GM12878 (cell line): ENCODE data around the gene TUBGCP2. TPM values are rescaled to one million over a fixed set of nuclear protein-coding genes. Genes with fewer than 3 reads are reported as not detected.
A peak's percentile ranks its signal among the peaks of the same experiment; 100 is the strongest.

Experiments
- ATF3 ChIP-seq: IDR thresholded peaks from 2 replicates; pipeline ENCODE4 v1.6.1; 2011; ENCODE audit warnings: low read depth, mild to moderate bottlenecking, low read length, moderate library complexity, borderline replicate concordance; ENCODE audit errors: extremely low read depth
- CEBPB ChIP-seq, 2 experiments: fragments of 150-350 bp in 1 of 2; IDR thresholded peaks; 2 replicates each; pipeline ENCODE4 v1.6.1; 2012 to 2014; ENCODE audit warnings: low read depth in 2 of 2, low read length in 2 of 2, borderline replicate concordance in 1 of 2, inconsistent platforms in 1 of 2
- CTCF ChIP-seq, 3 experiments: IDR thresholded peaks in 2 of 3; conservative IDR thresholded peaks in 1 of 3; 2 replicates each; pipeline ENCODE4 v1.5.1; 2011; ENCODE audit warnings: low read depth in 3 of 3, low read length in 3 of 3, mild to moderate bottlenecking in 3 of 3, control low read depth in 2 of 3, moderate library complexity in 2 of 3, inconsistent platforms in 1 of 3, mixed read lengths in 1 of 3; ENCODE audit not compliant: control insufficient read depth in 2 of 3, insufficient read depth in 1 of 3; ENCODE audit errors: extremely low read depth in 1 of 3
- E2F8 ChIP-seq: fragments of 450-650 bp; IDR thresholded peaks from 2 replicates; pipeline ENCODE4 v1.6.1; 2018; ENCODE audit warnings: mild to moderate bottlenecking, low read depth, moderate library complexity; ENCODE audit not compliant: partially characterized antibody
- ETV6 ChIP-seq, 2 experiments: fragments of 450-650 bp in 1 of 2; IDR thresholded peaks in 1 of 2; conservative IDR thresholded peaks in 1 of 2; 2 replicates each; pipeline ENCODE4 v1.6.1; 2014; ENCODE audit warnings: antibody characterized with exemption in 1 of 2, borderline replicate concordance in 1 of 2, low read depth in 1 of 2, mild to moderate bottlenecking in 1 of 2, moderate library complexity in 1 of 2
- FOS ChIP-seq: IDR thresholded peaks from 3 replicates; pipeline ENCODE4 v1.6.1; 2011; ENCODE audit warnings: borderline replicate concordance; ENCODE audit not compliant: insufficient read length; ENCODE audit errors: extremely low read depth
- GATAD2B ChIP-seq: fragments of 450-650 bp; conservative IDR thresholded peaks from 2 replicates; pipeline ENCODE4 v1.6.1; 2017; ENCODE audit warnings: low read depth, mild to moderate bottlenecking, moderate library complexity
- IKZF1 ChIP-seq: fragments of 450-650 bp; conservative IDR thresholded peaks from 2 replicates; pipeline ENCODE4 v1.6.1; 2017; ENCODE audit warnings: antibody characterized with exemption, mild to moderate bottlenecking
- IKZF2 ChIP-seq, 2 experiments: fragments of 450-650 bp; IDR thresholded peaks; 2 replicates each; pipeline ENCODE4 v1.6.1; 2017; ENCODE audit warnings: mild to moderate bottlenecking in 2 of 2, moderate library complexity in 2 of 2
- MEF2A ChIP-seq: IDR thresholded peaks from 2 replicates; pipeline ENCODE4 v1.6.1; 2011; ENCODE audit warnings: low read depth, mild to moderate bottlenecking, low read length, moderate library complexity; ENCODE audit not compliant: insufficient read depth
- MEF2B ChIP-seq: fragments of 450-650 bp; IDR thresholded peaks from 2 replicates; pipeline ENCODE4 v1.6.1; 2018; ENCODE audit warnings: mild to moderate bottlenecking, moderate library complexity; ENCODE audit not compliant: partially characterized antibody, poor library complexity, severe bottlenecking
- MTA2 ChIP-seq: fragments of 450-650 bp; IDR thresholded peaks from 2 replicates; pipeline ENCODE4 v1.6.1; 2016; ENCODE audit warnings: low read depth, mild to moderate bottlenecking, moderate library complexity
- MXI1 ChIP-seq: fragments of 150-350 bp; IDR thresholded peaks from 2 replicates; pipeline ENCODE4 v1.6.1; 2011; ENCODE audit warnings: low read depth, mild to moderate bottlenecking, inconsistent platforms, low read length, improper control_type of control experiment
- MYC ChIP-seq: IDR thresholded peaks from 2 replicates; pipeline ENCODE4 v1.6.1; 2011; ENCODE audit warnings: mild to moderate bottlenecking, low read length, moderate library complexity, inconsistent platforms; ENCODE audit not compliant: insufficient read depth, insufficient replicate concordance, insufficient read length, severe bottlenecking
- NFXL1 ChIP-seq: fragments of 450-650 bp; IDR thresholded peaks from 2 replicates; pipeline ENCODE4 v1.6.1; 2017; ENCODE audit warnings: antibody characterized with exemption, mild to moderate bottlenecking, borderline replicate concordance
- PKNOX1 ChIP-seq: fragments of 450-650 bp; IDR thresholded peaks from 2 replicates; pipeline ENCODE4 v1.6.1; 2016; ENCODE audit warnings: mild to moderate bottlenecking
- SMARCA5 ChIP-seq: fragments of 450-650 bp; IDR thresholded peaks from 2 replicates; pipeline ENCODE4 v1.6.1; 2017; ENCODE audit warnings: mild to moderate bottlenecking
- TCF12 ChIP-seq: IDR thresholded peaks from 2 replicates; pipeline ENCODE4 v1.6.1; 2011; ENCODE audit warnings: low read depth, mild to moderate bottlenecking, low read length
- WRNIP1 ChIP-seq: IDR thresholded peaks from 2 replicates; pipeline ENCODE4 v1.6.1; 2011; ENCODE audit warnings: low read depth, low read length, improper control_type of control experiment, borderline replicate concordance
- polyA plus RNA-seq, 11 experiments: library from polyadenylated mRNA; depleted of rRNA in 4 of 11; unstranded in 6 of 11; stranded (reverse) in 5 of 11; fragments of >200 nt; fragmentation: Nextera tagmentation in 4 of 11; fragmentation: Illumina TruSeq in 1 of 11; extraction: Ambion mirVana in 4 of 11; extraction: Trizol in 1 of 11; gene quantifications; 1 replicate in 1 of 11; 2 replicates in 10 of 11; pipeline versions ENCODE4 v1.2.1 to v1.2.3, GENCODE V29; 2011 to 2016; ENCODE audit warnings: inconsistent platforms in 2 of 11, missing spikeins in 2 of 11, low read depth in 1 of 11
- total RNA-seq, 4 experiments: library from RNA; depleted of rRNA in 3 of 4; stranded (reverse); fragments of >200 nt in 3 of 4; fragmentation: Illumina TruSeq in 1 of 4; extraction: Trizol in 1 of 4; gene quantifications; 2 replicates each; pipeline versions ENCODE4 v1.2.1 to v1.2.3, GENCODE V29; 2013 to 2021

Gene TUBGCP2
- total and polyA plus RNA-seq, 10 of the 15 experiments (the other 5 are each of a cell fraction or from before 2014, with no cell fraction given) = 4.8 to 47.1 (median 34.7) TPM

GRCh38 chr10:133257489-133258065 is 51.1 kb downstream of the TUBGCP2 start (continued):
- TF ChIP-seq E2F8 = no peak
- no peak for TF ChIP-seq MTA2
- no peak for TF ChIP-seq MEF2A
- TF ChIP-seq IKZF1 = peak; percentile 27; the same call in 1 of the 2 replicates
- TF ChIP-seq CEBPB (IDR thresholded peaks at IDR 0.05; ENCODE audit: borderline replicate concordance in 1 of 2, low read depth in 2 of 2, low read length in 2 of 2) = no peak
- TF ChIP-seq FOS = no peak
- TF ChIP-seq SMARCA5 = no peak
- TF ChIP-seq PKNOX1 = no peak
- TF ChIP-seq MEF2B = no peak
- no peak for TF ChIP-seq WRNIP1
- TF ChIP-seq ATF3 = no peak
- TF ChIP-seq TCF12 = no peak
- peak; percentile 26 to 50 (median 27); a peak in 4 of 6 replicates for TF ChIP-seq CTCF (IDR thresholded peaks at IDR 0.05 in 2 of 3, conservative IDR thresholded peaks at IDR 0.05 in 1 of 3; ENCODE audit: control insufficient read depth in 2 of 3, extremely low read depth in 1 of 3, insufficient read depth in 1 of 3, low read depth in 3 of 3, low read length in 3 of 3)
- TF ChIP-seq IKZF2 (IDR thresholded peaks at IDR 0.05) = peak; percentile 27 to 53; a peak in 2 of 4 replicates
- no peak for TF ChIP-seq NFXL1
- no peak for TF ChIP-seq GATAD2B
- no peak for TF ChIP-seq ETV6 (conservative IDR thresholded peaks at IDR 0.05 in 1 of 2, IDR thresholded peaks at IDR 0.05 in 1 of 2; ENCODE audit: borderline replicate concordance in 1 of 2, low read depth in 1 of 2)
- no peak for TF ChIP-seq MYC
- TF ChIP-seq MXI1 = no peak
